NCI-H69 (cell line): Measurements from ENCODE around the gene ERVH48-1.
"Not testable (repeated sequence)": the region's sequence is repeated elsewhere in the genome, so short reads cannot be mapped to it uniquely, and the experiment has no call there.

ENCODE experiments used
- DNase-seq: peaks from one replicate; lab custom pipeline; 2025; lab: John Stamatoyannopoulos, UW

ERVH48-1 gene

GRCh38 chr21:42939582-42940413, 14.4 kb upstream of the ERVH48-1 start:
- DNase-seq, result peak; percentile 13

DNA sequence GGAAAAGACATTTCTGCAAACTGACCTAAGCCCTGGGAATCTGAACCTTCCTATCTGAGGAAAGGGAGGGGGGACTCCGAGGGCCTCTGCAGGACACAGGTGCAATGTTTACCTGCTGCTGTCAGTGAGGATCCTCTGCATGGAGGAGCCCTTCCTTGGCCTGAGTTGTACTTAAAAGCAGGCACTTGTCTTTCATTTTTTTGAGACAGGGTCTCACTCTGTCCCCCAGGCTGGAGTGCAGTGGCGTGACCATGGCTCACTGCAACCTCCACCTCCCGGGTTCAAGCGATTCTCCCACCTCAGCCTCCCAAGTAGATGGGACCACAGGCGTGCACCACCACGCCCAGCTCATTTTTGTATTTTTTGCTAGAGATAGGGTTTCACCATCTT, 13.2 kb upstream of the ERVH48-1 start:
- not testable (repeated sequence) for DNase-seq

- no peak for DNase-seq
These were observed 12.7 kb upstream of the ERVH48-1 start for GRCh38 chr21:42937960-42938605.

- not testable (repeated sequence) for DNase-seq
These were observed 11.9 kb upstream of the ERVH48-1 start for GRCh38 chr21:42937034-42937940.

DNA sequence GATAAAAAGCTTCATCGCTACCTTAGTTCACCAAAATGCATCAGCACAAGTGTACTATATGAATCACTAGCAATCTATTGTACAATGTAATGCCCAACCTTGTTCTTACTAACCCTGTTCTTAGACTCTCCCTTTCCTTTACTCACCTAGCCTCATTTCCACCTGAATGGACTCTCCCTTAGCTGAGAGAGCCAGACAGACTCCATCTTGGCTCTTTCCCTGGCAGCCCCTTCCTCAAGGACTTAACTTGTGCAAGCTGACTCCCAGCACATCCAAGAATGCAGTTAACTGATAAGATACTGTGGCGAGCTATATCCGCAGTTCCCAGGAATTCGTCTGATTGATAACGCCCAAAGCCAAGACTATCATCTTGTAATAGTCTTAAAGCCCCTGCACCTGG, 10.9 kb upstream of the ERVH48-1 start:
- not testable (repeated sequence) for DNase-seq

- DNase-seq, result not testable (repeated sequence)
These were observed 8.5 kb upstream of the ERVH48-1 start for GRCh38 chr21:42933973-42934372.

- peak; percentile 39 for DNase-seq
These were observed 7.9 kb upstream of the ERVH48-1 start for GRCh38 chr21:42933137-42933970.

DNA sequence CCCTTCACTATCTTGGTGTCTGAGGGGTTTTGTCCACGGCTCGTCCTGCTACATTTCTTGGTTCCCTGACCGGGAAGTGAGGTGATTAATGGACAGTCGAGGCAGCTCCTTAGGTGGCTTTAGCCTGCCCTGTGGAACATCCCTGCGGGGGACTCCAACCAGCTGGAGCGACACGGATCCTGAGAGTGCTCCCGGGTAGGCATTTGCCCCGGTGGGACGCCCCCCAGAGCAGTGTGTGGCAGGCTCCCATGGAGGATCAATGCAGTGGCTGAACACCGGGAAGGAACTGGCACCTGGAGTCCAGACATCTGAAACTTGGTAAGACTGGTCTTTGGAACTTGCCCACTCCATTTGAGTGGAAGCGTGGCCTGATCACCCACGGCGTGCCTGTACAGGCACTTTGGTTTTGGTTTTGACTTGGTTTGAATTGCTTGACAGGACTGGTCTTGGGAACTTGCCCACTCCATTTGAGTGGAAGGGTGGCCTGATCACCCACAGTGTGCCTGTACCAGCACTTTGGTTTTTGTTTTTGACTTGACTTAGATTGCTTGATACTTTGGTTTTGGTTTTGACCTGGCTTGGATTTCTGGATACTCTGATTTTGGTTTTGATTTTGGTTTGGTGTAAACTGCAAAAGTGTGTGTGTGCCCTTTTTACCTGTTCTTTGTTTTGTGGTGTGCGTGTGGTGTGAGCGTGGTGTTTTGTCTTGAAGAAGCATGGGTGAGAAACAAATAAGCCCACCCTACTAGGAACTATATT, 7.1 kb upstream of the ERVH48-1 start:
- not testable (repeated sequence) for DNase-seq

- DNase-seq, result peak; percentile 17
These were observed 6.3 kb upstream of the ERVH48-1 start for GRCh38 chr21:42931560-42932235.

DNA sequence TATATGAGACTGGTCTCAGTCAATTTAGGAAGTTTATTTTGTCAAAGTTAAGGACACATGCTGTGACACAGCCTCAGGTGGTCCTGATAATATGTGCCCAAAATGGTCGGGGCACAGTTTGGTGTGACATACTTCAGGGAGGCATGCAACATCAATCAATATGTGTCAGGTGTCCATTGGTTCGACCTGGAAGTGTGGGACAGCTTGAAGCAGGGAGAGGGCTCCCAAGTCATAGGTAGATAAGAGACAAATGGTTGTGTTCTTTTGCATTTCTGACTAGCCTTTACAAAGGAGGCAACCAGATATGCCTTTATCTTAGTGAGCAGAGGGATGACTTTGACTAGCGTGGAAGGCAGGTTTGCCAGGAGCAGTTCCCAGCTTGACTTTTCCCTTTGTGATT, 4.5 kb upstream of the ERVH48-1 start:
- DNase-seq, result no peak

- not testable (repeated sequence) for DNase-seq
These were observed 2.2 kb upstream of the ERVH48-1 start for GRCh38 chr21:42927474-42928200.

DNA sequence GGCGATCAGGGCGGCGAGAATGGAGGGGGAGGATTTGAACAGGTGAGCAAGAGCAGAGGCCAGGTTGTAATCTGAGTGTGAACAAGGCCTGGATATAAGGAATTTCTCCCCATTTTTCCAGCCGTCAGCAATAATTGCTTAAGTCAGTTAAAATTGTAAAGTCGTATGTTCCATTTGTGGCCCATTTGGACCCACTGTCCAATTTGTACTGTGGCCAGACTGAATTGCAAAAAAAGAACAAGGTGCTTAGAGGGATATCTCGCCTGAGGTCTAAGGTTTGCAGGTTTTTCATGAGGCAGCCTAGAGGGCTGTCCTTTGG, 1.0 kb downstream of the ERVH48-1 start:
- DNase-seq, result no peak

DNA sequence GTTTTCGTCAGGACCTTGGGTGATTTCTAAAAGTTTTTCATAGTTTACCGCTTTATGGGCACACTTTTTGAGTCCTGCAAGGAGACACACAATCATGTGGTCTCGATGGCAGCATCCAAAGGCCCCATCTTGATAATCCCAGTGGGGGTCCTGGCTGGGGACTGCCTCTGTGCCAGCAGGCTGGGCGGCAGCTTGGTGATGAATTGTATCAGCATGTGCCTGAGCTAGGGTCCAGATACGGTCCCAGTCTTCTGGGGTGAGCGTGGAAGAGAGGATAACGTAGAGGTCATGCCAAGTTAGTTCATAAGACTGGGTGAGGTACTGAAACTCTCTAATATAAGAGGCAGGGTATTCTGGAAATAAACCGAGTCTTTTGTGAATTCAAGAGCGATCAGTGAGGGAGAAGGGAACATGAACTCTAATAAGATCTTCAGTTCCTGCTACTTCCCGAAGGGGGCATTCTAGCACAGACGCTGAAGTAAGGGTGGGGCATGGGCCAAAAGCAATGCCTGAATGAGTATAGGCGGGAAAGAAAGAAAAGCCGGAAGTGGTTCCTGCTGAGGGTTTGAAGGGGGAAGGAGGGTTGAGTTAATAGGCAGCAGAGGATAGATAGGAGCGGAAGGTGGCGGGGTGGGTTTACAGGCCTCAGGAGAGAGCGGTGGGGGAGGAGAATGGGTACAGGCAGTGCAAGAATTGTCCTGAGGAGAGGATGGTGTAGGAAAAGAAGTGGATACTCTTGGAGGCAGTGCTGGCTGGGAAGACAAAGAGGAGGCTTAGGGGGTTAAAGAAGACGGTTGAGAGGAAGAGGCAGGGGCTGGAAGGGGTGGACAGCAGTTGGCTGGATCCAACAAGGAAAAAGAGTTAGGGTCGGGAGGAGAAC, 1.6 kb downstream of the ERVH48-1 start:
- DNase-seq, result peak; percentile 98

DNA sequence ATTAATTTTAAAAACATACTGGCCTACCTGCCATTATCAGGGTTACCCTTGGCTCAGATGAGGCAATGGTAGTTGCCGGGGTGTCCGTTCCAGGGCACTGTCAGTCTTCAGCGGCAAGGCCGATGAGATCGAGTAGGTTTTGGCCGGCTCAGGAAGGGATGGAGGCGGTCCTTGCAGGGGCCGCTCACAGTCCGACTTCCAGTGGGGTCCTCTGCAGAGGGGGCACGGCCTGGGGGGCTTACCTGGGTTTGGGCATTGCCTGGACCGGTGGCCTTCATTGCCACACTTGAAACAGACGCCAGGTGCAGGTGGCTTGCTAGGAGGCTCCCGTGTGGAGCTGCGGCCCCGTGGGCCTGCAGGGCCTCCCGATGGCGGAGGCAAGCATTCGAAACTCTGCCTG, 2.5 kb downstream of the ERVH48-1 start:
- DNase-seq, result no peak

DNA sequence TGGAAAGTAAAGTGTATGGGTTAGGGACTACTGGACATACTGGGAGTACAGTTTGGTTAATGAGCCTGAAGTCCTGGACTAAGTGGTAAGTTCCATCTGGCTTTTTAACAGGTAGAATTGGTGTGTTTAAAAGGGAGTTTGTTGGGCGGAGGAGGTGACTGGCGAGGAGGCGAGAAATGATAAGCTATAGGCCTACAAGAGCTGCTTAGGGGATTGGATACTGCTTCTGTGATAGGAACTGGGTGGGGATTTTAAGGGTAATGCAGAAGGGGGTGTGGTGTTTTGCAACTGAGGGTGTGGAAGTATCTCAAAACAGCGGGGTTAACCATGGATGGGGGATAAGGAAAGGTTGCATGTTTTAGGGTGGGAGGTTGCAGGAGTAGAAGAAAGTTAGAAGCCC, 3.5 kb downstream of the ERVH48-1 start:
- no peak for DNase-seq

DNA sequence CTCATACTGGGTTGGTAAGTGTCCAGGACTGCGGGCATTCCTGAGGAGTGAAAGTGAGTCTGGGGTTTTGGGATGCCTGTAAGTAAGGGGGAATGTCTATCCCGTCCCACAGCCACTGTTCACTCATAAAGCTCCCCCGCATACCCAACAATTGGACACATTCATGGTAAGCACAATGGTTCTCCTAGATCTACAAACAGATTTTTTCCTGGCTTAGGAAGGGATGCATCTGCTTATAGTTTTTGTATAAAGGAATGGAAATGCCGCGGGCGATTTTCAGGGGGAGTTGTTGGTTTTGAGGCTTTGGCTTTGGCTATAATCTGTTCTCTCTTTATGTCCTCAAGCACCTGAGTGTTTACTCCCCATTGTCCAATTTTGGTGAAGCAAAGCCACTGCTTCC, 7.1 kb downstream of the ERVH48-1 start:
- peak; percentile 84 for DNase-seq

DNA sequence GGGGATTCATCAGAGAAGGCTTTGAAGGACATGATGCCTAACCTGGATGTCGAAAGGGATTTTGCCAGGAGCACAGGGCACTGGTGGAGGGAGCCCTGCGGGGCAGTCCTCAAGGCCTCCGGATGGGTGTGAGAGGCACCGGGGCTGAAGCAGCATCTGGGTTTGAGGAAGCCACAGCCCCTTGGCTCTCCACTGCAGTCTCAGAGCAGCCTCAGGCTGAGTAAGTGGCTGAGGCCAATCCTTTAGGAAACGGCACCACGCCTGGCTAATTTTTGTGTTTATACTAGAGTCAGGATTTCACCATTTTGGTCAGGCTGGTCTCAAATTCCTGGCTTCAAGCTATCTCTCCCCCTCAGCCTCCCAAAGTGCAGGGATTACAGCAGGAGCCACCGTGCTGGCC, 12.0 kb downstream of the ERVH48-1 start:
- no peak for DNase-seq

DNA sequence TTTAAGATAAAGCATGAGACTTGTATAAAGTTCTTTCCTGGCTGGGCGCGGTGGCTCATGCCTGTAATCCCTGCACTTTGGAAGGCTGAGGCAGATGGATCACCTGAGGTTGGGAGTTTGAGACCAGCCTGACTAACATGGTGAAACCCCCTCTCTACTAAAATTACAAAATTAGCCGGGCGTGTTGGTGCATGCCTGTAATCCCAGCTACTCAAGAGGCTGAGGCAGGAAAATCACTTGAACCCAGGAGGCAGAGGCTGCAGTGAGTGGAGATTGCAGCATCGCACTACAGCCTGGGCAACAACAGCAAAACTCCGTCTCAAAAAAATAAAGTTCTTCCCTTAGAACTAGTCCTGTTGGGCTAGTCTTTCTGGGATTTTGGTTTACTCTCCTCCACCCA, 13.5 kb downstream of the ERVH48-1 start:
- not testable (repeated sequence) for DNase-seq

- not testable (repeated sequence) for DNase-seq
These were observed 16.9 kb downstream of the ERVH48-1 start for GRCh38 chr21:42908484-42908883.
